Mesenchymal stem cell (in vitro differentiated cells and primary cell): ENCODE results near the gene CRTC1.
A peak's percentile ranks its signal among the peaks of the same experiment; 100 is the strongest.

Experiments used
- DNase-seq: peaks from one replicate; pipeline ENCODE4 v3.0.0-alpha.2; 2013
- H2AFZ ChIP-seq: one replicate; pipeline ENCODE4 v1.6.1; 2013; ENCODE audit warnings: low read depth, mild to moderate bottlenecking, control low read depth, inconsistent platforms, low read length, moderate library complexity
- H2AK5ac ChIP-seq: 2 replicates; pipeline ENCODE4 v1.6.1; 2013; ENCODE audit warnings: low read length, moderate library complexity, mild to moderate bottlenecking, inconsistent platforms; ENCODE audit not compliant: severe bottlenecking
- H2BK120ac ChIP-seq: one replicate; pipeline ENCODE4 v1.6.1; 2013; ENCODE audit warnings: low read depth, mild to moderate bottlenecking, inconsistent platforms, low read length, moderate library complexity
- H2BK12ac ChIP-seq, 2 experiments: one replicate each; pipeline ENCODE4 v1.6.1; 2013; ENCODE audit warnings: inconsistent platforms in 2 of 2, low read length in 2 of 2, mild to moderate bottlenecking in 2 of 2, moderate library complexity in 2 of 2, control low read depth in 1 of 2
- H2BK15ac ChIP-seq: one replicate; pipeline ENCODE4 v1.6.1; 2013; ENCODE audit warnings: mild to moderate bottlenecking, low read depth, inconsistent platforms; ENCODE audit not compliant: poor library complexity, severe bottlenecking
- H2BK5ac ChIP-seq: 2 replicates; pipeline ENCODE4 v1.6.1; 2013; ENCODE audit warnings: low read depth, mild to moderate bottlenecking, low read length, control low read depth, inconsistent platforms; ENCODE audit not compliant: poor library complexity, severe bottlenecking
- H3K14ac ChIP-seq, 2 experiments: one replicate each; pipeline ENCODE4 v1.6.1; 2013; ENCODE audit warnings: inconsistent platforms in 2 of 2, low read length in 2 of 2, control low read depth in 1 of 2, mild to moderate bottlenecking in 1 of 2, moderate library complexity in 1 of 2
- H3K18ac ChIP-seq, 2 experiments: one replicate each; pipeline ENCODE4 v1.6.1; 2013; ENCODE audit warnings: inconsistent platforms in 2 of 2, low read length in 2 of 2, control low read depth in 1 of 2, low read depth in 1 of 2, mild to moderate bottlenecking in 1 of 2
- H3K23ac ChIP-seq, 2 experiments: one replicate each; pipeline ENCODE4 v1.6.1; 2013; ENCODE audit warnings: inconsistent platforms in 2 of 2, low read length in 2 of 2, mild to moderate bottlenecking in 2 of 2, moderate library complexity in 2 of 2, control low read depth in 1 of 2
- H3K27ac ChIP-seq: 2 replicates; pipeline ENCODE4 v1.5.1; 2013; ENCODE audit warnings: mild to moderate bottlenecking, moderate library complexity, low read length, control low read depth, inconsistent platforms; ENCODE audit not compliant: poor library complexity, severe bottlenecking
- H3K27me3 ChIP-seq, 2 experiments: 2 replicates each; pipeline versions ENCODE4 v1.6.1 to v1.7.0; 2013; ENCODE audit warnings: low read length in 2 of 2, mild to moderate bottlenecking in 2 of 2, moderate library complexity in 2 of 2, control low read depth in 1 of 2, inconsistent platforms in 1 of 2; ENCODE audit not compliant: control insufficient read depth in 1 of 2, insufficient read depth in 1 of 2
- H3K36me3 ChIP-seq, 2 experiments: 2 replicates each; pipeline versions ENCODE4 v1.6.1 to v1.7.0; 2013; ENCODE audit warnings: low read length in 2 of 2, control low read depth in 1 of 2, inconsistent platforms in 1 of 2, low read depth in 1 of 2, mild to moderate bottlenecking in 1 of 2; ENCODE audit not compliant: insufficient read depth in 2 of 2, control insufficient read depth in 1 of 2
- H3K4ac ChIP-seq, 2 experiments: one replicate each; pipeline ENCODE4 v1.6.1; 2013; ENCODE audit warnings: inconsistent platforms in 2 of 2, low read length in 2 of 2, mild to moderate bottlenecking in 2 of 2, moderate library complexity in 2 of 2, control low read depth in 1 of 2, low read depth in 1 of 2
- H3K4me1 ChIP-seq: 2 replicates; pipeline ENCODE4 v1.6.1; 2013; ENCODE audit warnings: low read depth, low read length, control low read depth; ENCODE audit not compliant: control insufficient read depth, insufficient read depth
- H3K4me2 ChIP-seq: 2 replicates; pipeline ENCODE4 v1.6.1; 2013; ENCODE audit warnings: low read length, mild to moderate bottlenecking, inconsistent platforms; ENCODE audit not compliant: poor library complexity, severe bottlenecking
- H3K4me3 ChIP-seq, 2 experiments: 2 replicates each; pipeline versions ENCODE4 v1.5.1 to v1.7.0; 2013; ENCODE audit warnings: low read length in 2 of 2, mild to moderate bottlenecking in 2 of 2, control low read depth in 1 of 2, low read depth in 1 of 2; ENCODE audit not compliant: insufficient read depth in 1 of 2
- H3K79me1 ChIP-seq: replicated peaks from 2 replicates; pipeline ENCODE4 v1.6.1; 2013; ENCODE audit warnings: mild to moderate bottlenecking, control low read depth, low read length, inconsistent platforms; ENCODE audit not compliant: poor library complexity, severe bottlenecking
- H3K9ac ChIP-seq: 2 replicates; pipeline ENCODE4 v1.7.0; 2013; ENCODE audit warnings: mild to moderate bottlenecking, low read length, moderate library complexity
- H3K9me3 ChIP-seq: 2 replicates; pipeline ENCODE4 v1.7.0; 2013; ENCODE audit warnings: mild to moderate bottlenecking, low read length; ENCODE audit not compliant: control insufficient read depth
- H4K8ac ChIP-seq: one replicate; pipeline ENCODE4 v1.6.1; 2013; ENCODE audit warnings: inconsistent platforms, mild to moderate bottlenecking, low read length, moderate library complexity
- H4K91ac ChIP-seq: one replicate; pipeline ENCODE4 v1.6.1; 2013; ENCODE audit warnings: mild to moderate bottlenecking, low read length, inconsistent platforms
- WGBS: methylation state at CpG from one replicate; pipeline ENCODE4 v1.1.7; 2013; ENCODE audit warnings: mixed read lengths; 5-methylcytosine and 5-hydroxymethylcytosine counted together

CRTC1 gene

DNA sequence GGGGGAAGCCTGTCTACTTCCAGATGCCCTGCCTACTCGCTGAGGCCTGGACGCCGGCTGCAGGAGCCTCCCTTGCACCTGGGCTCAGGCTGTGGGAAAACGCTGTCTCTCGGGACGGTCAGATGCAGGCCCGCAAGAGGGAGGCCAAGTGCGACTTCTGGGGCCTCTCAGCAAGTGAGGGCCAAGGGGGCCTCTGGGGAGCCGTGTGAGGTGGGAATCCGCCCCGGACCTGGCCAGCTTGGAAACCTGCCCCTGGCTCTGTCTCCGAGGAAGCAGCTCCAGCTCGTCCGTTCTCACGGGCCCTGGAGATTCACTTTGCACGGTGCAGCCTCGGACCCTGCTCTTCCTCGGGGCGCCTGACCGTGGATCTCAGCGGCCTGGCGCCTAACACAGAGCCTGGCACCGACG, 11.4 kb upstream of the CRTC1 start:
- H3K9ac ChIP-seq, result no peak overlapping the region
- H3K18ac ChIP-seq, result no peak overlapping the region
- no peak overlapping the region for H2BK12ac ChIP-seq
- H3K4me1 ChIP-seq, result peaks cover 12% of the 10 kb centered on the region
- H3K9me3 ChIP-seq, result no peaks in the 10 kb centered on the region
- no peak overlapping the region for H3K14ac ChIP-seq
- H3K27me3 ChIP-seq, result no peaks in the 10 kb centered on the region
- H3K36me3 ChIP-seq, result peaks cover 13 to 35% of the 10 kb centered on the region in 2 experiments
- H3K23ac ChIP-seq, result no peak overlapping the region
- H2AK5ac ChIP-seq, result no peak overlapping the region
- H4K8ac ChIP-seq, result no peak overlapping the region
- DNase-seq, result no peak
- H2BK120ac ChIP-seq, result no peak overlapping the region
- peak overlapping the region in 1 of 2 experiments; percentile 35 for H3K4me3 ChIP-seq
- WGBS, result 86% methylated on average over 24 of the region's 24 CpGs
- H2BK15ac ChIP-seq, result no peak overlapping the region
- no peak overlapping the region for H2AFZ ChIP-seq
- no peak overlapping the region for H2BK5ac ChIP-seq
- no peak overlapping the region for H4K91ac ChIP-seq
- peaks cover 3% of the 10 kb centered on the region for H3K79me1 ChIP-seq
- no peak overlapping the region for H3K4me2 ChIP-seq
- no peak overlapping the region for H3K4ac ChIP-seq
- H3K27ac ChIP-seq, result no peak overlapping the region

DNA sequence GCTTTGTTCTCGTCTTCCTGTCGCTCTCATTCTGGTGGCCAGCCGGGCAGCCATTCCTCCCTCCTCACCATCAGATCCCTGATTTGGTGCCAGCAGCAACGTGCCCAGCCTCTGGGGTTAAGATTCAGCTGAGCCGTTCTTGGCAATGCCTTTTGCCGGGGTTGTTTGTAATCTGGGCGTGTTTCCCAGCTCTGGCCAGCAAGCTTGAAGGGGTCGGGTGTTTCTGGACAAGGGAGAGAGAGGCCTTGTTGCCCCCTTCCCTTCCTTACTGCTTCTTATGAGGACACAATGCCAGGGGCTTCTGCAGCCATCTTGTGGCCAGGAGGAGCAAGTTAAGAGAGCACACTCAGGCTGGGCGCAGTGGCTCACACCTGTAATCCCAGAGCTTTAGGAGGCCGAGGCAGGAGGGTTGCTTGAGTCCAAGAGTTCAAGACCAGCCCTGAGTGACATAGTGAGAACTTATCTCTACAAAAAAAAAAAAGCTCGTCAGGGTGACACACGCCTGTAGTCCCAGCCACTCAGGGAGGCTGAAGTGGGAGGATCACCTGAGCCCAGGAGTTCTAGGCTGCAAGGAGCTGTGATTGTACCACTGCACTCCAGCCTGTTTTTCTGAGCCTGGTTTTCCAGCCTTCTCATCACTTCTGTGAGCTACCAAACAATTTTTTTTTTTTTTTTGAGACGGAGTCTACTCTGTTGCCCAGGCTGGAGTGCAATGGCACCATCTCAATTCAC, 10.7 kb upstream of the CRTC1 start:
- H2BK120ac ChIP-seq, result no peak overlapping the region
- no peak overlapping the region for H3K23ac ChIP-seq
- peak; percentile 38 for DNase-seq
- no peak overlapping the region for H4K91ac ChIP-seq
- H3K36me3 ChIP-seq, result peaks cover 9 to 31% of the 10 kb centered on the region in 2 experiments
- no peak overlapping the region for H3K18ac ChIP-seq
- no peak overlapping the region for H2BK15ac ChIP-seq
- H2BK5ac ChIP-seq, result no peak overlapping the region
- H3K9ac ChIP-seq, result no peak overlapping the region
- H2BK12ac ChIP-seq, result no peak overlapping the region
- H2AFZ ChIP-seq, result no peak overlapping the region
- peaks cover 18% of the 10 kb centered on the region for H3K4me1 ChIP-seq
- H4K8ac ChIP-seq, result no peak overlapping the region
- no peak overlapping the region for H3K4me2 ChIP-seq
- H2AK5ac ChIP-seq, result no peak overlapping the region
- H3K79me1 ChIP-seq, result peaks cover 3% of the 10 kb centered on the region
- H3K27ac ChIP-seq, result no peak overlapping the region
- 86% methylated on average over 12 of the region's 13 CpGs for WGBS
- no peaks in the 10 kb centered on the region for H3K9me3 ChIP-seq
- H3K4ac ChIP-seq, result no peak overlapping the region
- H3K14ac ChIP-seq, result no peak overlapping the region
- H3K27me3 ChIP-seq, result no peaks in the 10 kb centered on the region
- peak overlapping the region in 1 of 2 experiments; percentile 35 for H3K4me3 ChIP-seq

DNA sequence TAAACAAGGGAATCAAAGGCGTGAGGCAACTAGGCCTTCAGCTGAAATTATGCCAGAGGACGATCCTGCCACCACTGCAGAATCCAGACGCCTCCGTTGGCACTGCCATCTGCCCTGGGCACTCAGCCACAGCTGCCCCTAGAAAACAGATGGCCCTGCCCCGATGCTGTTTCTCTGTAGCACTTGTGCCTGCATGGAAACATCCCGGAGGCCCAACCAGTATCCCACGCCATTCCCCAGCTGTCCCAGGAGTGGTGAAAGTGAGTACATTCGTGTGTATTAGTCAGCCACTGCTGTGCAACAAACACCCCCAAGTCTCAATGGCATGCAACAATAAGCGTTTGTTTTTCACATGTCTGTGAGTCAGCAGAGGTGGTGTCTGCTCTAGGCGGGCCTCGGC, 8.9 kb upstream of the CRTC1 start:
- Histone ChIP-seq H2AFZ (no peak overlapping the region), H4K8ac (peak overlapping the region; percentile 20)

DNA sequence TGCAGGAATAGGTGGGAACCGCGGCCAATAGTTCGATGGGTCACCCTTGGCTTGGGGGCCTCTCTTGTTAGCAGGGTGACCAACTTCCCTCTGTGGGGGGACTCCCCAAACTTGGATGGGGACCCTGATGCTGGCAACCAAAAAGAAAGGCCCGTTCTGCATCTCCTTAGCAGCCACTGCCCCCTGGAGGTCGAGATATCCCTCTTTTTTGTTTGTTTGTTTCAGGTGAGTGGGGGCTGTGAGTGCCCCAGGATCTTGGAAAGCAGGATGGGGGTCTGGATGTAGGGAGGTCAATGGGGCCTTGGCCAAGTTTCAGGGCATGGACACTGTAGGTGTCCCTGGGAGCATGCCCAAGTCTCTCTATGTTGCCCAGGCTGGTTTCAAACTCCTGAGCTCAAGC, 7.7 kb upstream of the CRTC1 start:
- no peak overlapping the region for H3K4me2 ChIP-seq
- H4K8ac ChIP-seq, result no peak overlapping the region
- H3K9ac ChIP-seq, result no peak overlapping the region
- peak overlapping the region in 1 of 2 experiments; percentile 29 for H2BK12ac ChIP-seq
- H3K9me3 ChIP-seq, result no peaks in the 10 kb centered on the region
- H2AFZ ChIP-seq, result no peak overlapping the region
- H3K4ac ChIP-seq, result peak overlapping the region in 1 of 2 experiments; percentile 22
- H2BK120ac ChIP-seq, result no peak overlapping the region
- H3K27me3 ChIP-seq, result no peaks in the 10 kb centered on the region
- no peak for DNase-seq
- H3K23ac ChIP-seq, result no peak overlapping the region
- peaks cover 0 to 15% of the 10 kb centered on the region in 2 experiments for H3K36me3 ChIP-seq
- H3K79me1 ChIP-seq, result no peaks in the 10 kb centered on the region
- 74% methylated on average over 5 of the region's 5 CpGs for WGBS
- H3K4me1 ChIP-seq, result peaks cover 13% of the 10 kb centered on the region
- no peak overlapping the region for H3K14ac ChIP-seq
- H3K27ac ChIP-seq, result no peak overlapping the region
- no peak overlapping the region for H3K18ac ChIP-seq
- H2AK5ac ChIP-seq, result no peak overlapping the region
- no peak overlapping the region for H2BK5ac ChIP-seq
- H4K91ac ChIP-seq, result no peak overlapping the region
- H3K4me3 ChIP-seq, result no peak overlapping the region
- no peak overlapping the region for H2BK15ac ChIP-seq

More for the DNA sequence above, 8.9 kb upstream of the CRTC1 start:
- Histone ChIP-seq H3K14ac (no peak overlapping the region), H2AK5ac (no peak overlapping the region), H2BK15ac (peak overlapping the region; percentile 33), H3K23ac (no peak overlapping the region), H3K9me3 (no peaks in the 10 kb centered on the region), H3K9ac (no peak overlapping the region), H3K4me3 (no peak overlapping the region), H3K27me3 (no peaks in the 10 kb centered on the region), H3K79me1 (no peaks in the 10 kb centered on the region), H3K4ac (no peak overlapping the region), H2BK5ac (no peak overlapping the region), H3K4me2 (no peak overlapping the region), H3K4me1 (peaks cover 17% of the 10 kb centered on the region), H2BK12ac (peak overlapping the region; percentile 8 to 17), H3K36me3 (peaks cover 0 to 15% of the 10 kb centered on the region in 2 experiments), H3K27ac (no peak overlapping the region), H2BK120ac (no peak overlapping the region), H3K18ac (peak overlapping the region in 1 of 2 experiments; percentile 56), H4K91ac (peak overlapping the region; percentile 76)
- 83% methylated on average over 11 of the region's 11 CpGs for WGBS
- DNase-seq, result peak; percentile 33
